ENCODE results near the gene USP24.

- TF ChIP-seq EZH2 (IDR thresholded peaks at IDR 0.05; ENCODE audit: low read length) (no peak), CTCF (optimal IDR thresholded peaks at IDR 0.05 in 1 of 3, IDR thresholded peaks at IDR 0.05 in 1 of 3, conservative IDR thresholded peaks at IDR 0.05 in 1 of 3; ENCODE audit: extremely low read depth in 1 of 3, insufficient read depth in 2 of 3, low read length in 3 of 3) (no peak)
These were observed 160.8 kb downstream of the USP24 start for GRCh38 chr1:55054396-55054795.

All from keratinocyte (primary cell).